GM18502 (cell line): ENCODE measurements around the gene CREB5.

Experiments used
- ATAC-seq: cut with Tn5 transposase; IDR thresholded peaks from one replicate; pipeline ENCODE4 v1.9.1; 2021; ENCODE audit warnings: mild to moderate bottlenecking; ENCODE audit not compliant: unreplicated experiment, poor library complexity

The CREB5 gene

GRCh38 chr7:28750981-28751380, 338.7 kb downstream of the CREB5 start:
- ATAC-seq = no peak

GRCh38 chr7:28753613-28754012, 341.3 kb downstream of the CREB5 start:
- ATAC-seq = no peak

- ATAC-seq = no peak
These were observed 341.7 kb downstream of the CREB5 start for GRCh38 chr7:28754027-28754426.

- ATAC-seq = no peak
These were observed 342.1 kb downstream of the CREB5 start for GRCh38 chr7:28754447-28754846.

- ATAC-seq = no peak
These were observed 342.9 kb downstream of the CREB5 start for GRCh38 chr7:28755255-28755654.

GRCh38 chr7:28758186-28758585, 345.9 kb downstream of the CREB5 start:
- ATAC-seq = no peak

GRCh38 chr7:28759475-28759971, 347.2 kb downstream of the CREB5 start:
- ATAC-seq = no peak

- ATAC-seq = no peak
These were observed 349.2 kb downstream of the CREB5 start for GRCh38 chr7:28761505-28761904.

GRCh38 chr7:28762651-28763050, 350.3 kb downstream of the CREB5 start:
- ATAC-seq = no peak

GRCh38 chr7:28766359-28766758, 354.0 kb downstream of the CREB5 start:
- ATAC-seq = no peak

- no peak for ATAC-seq
These were observed 355.0 kb downstream of the CREB5 start for GRCh38 chr7:28767356-28767755.

- ATAC-seq = no peak
These were observed 356.3 kb downstream of the CREB5 start for GRCh38 chr7:28768577-28769147.

GRCh38 chr7:28771906-28772622, 359.7 kb downstream of the CREB5 start:
- ATAC-seq = no peak

- ATAC-seq = no peak
These were observed 361.3 kb downstream of the CREB5 start for GRCh38 chr7:28773423-28774145.

GRCh38 chr7:28774261-28774988, 362.1 kb downstream of the CREB5 start:
- ATAC-seq = no peak

- no peak for ATAC-seq
These were observed 364.3 kb downstream of the CREB5 start for GRCh38 chr7:28776463-28777157.

- ATAC-seq = no peak
These were observed 366.5 kb downstream of the CREB5 start for GRCh38 chr7:28778786-28779185.

GRCh38 chr7:28779954-28780353, 367.6 kb downstream of the CREB5 start:
- no peak for ATAC-seq

- ATAC-seq = no peak
These were observed 370.0 kb downstream of the CREB5 start for GRCh38 chr7:28782362-28782761.
